Liver (tissue), 3 donors: ENCODE measurements around the gene AGPAT3.

ENCODE experiments used
- CTCF ChIP-seq: fragments of 150-350 bp; IDR thresholded peaks from 2 replicates; pipeline ENCODE4 v1.5.1; 2017; ENCODE audit warnings: improper control_type of control experiment, low read depth, low read length; ENCODE audit not compliant: missing input control
- GABPA ChIP-seq, 2 donors: IDR thresholded peaks in 1 of 2; conservative IDR thresholded peaks in 1 of 2; 2 replicates each; pipeline ENCODE4 v1.6.1; 2016; ENCODE audit warnings: antibody characterized with exemption in 2 of 2, mild to moderate bottlenecking in 1 of 2, moderate library complexity in 1 of 2
- HNF4G ChIP-seq: IDR thresholded peaks from 2 replicates; pipeline ENCODE4 v1.6.1; 2016; ENCODE audit warnings: antibody characterized with exemption
- JUND ChIP-seq, 2 donors: IDR thresholded peaks; 2 replicates each; pipeline ENCODE4 v1.6.1; 2016; ENCODE audit warnings: antibody characterized with exemption in 2 of 2
- RAD21 ChIP-seq, 2 donors: IDR thresholded peaks; 2 replicates each; pipeline ENCODE4 v1.6.1; 2016; ENCODE audit warnings: antibody characterized with exemption in 2 of 2, mild to moderate bottlenecking in 2 of 2
- REST ChIP-seq: IDR thresholded peaks from 2 replicates; pipeline ENCODE4 v1.6.1; 2016; ENCODE audit warnings: antibody characterized with exemption, mild to moderate bottlenecking
- RXRA ChIP-seq, 2 donors: IDR thresholded peaks; 2 replicates each; pipeline ENCODE4 v1.6.1; 2017 to 2018; ENCODE audit warnings: antibody characterized with exemption in 2 of 2, mild to moderate bottlenecking in 1 of 2
- SP1 ChIP-seq: IDR thresholded peaks from 2 replicates; pipeline ENCODE4 v1.6.1; 2018; ENCODE audit warnings: antibody characterized with exemption, mild to moderate bottlenecking
- YY1 ChIP-seq: IDR thresholded peaks from 2 replicates; pipeline ENCODE4 v1.6.1; 2016; ENCODE audit warnings: antibody characterized with exemption, mild to moderate bottlenecking
- ZBTB33 ChIP-seq: IDR thresholded peaks from 2 replicates; pipeline ENCODE4 v1.6.1; 2016; ENCODE audit warnings: antibody characterized with exemption
- TF ChIP-seq, protein P1 (sequence below): IDR thresholded peaks from 2 replicates; pipeline ENCODE4 v1.6.1; 2016; ENCODE audit warnings: antibody characterized with exemption
- TF ChIP-seq, protein P2 (sequence below): IDR thresholded peaks from 2 replicates; pipeline ENCODE4 v1.6.1; 2016; ENCODE audit warnings: antibody characterized with exemption
- donor health status: healthy.
- donor health status: healthy.

DNA sequence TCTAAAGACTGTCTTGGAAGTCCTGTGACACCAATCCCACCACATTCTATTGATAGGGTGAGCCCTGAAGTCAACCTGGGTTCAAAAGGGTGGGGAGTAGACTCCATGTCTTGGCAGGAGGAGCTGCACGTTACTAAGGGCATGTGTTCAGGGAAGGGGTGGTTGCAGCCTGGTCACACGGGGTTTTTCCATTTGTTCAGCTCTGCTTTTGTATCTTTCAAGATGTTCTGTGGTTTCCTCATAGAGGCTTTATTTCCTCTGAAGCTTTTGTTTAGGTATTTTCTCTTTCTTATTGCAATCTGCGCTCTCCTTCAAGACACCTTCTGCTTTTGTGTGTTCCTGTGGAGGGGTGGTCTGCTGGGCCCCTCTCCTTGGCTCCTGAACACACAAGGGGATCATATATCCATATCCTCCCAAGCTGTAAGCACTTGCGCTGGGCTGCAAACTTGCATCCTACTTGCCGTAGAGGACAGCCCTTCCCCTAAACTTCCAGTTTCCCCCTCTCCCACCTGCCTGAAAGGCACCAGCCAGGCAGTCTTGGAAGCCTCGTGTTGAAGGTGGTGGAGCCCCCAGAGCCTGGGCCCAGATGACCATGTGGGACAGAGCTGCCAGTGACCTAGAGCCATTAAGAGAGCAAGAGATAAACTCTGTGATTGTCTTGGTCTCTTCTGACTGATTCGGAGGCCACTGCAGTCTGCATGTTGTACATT, 84.6 kb downstream of the AGPAT3 start:
- no peak for TF ChIP-seq CTCF
- no peak for TF ChIP-seq JUND (IDR thresholded peaks at IDR 0.05)
- no peak for TF ChIP-seq YY1
- TF ChIP-seq RAD21 (IDR thresholded peaks at IDR 0.05): no peak
- no peak for TF ChIP-seq ZBTB33
- no peak for TF ChIP-seq GABPA (IDR thresholded peaks at IDR 0.05 in 1 of 2, conservative IDR thresholded peaks at IDR 0.05 in 1 of 2)
- TF ChIP-seq, protein P1, sequence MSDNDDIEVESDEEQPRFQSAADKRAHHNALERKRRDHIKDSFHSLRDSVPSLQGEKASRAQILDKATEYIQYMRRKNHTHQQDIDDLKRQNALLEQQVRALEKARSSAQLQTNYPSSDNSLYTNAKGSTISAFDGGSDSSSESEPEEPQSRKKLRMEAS: no peak
- no peak for TF ChIP-seq SP1
- no peak for TF ChIP-seq RXRA (IDR thresholded peaks at IDR 0.05)
- TF ChIP-seq, protein P2, sequence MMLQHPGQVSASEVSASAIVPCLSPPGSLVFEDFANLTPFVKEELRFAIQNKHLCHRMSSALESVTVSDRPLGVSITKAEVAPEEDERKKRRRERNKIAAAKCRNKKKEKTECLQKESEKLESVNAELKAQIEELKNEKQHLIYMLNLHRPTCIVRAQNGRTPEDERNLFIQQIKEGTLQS: no peak
- TF ChIP-seq REST: no peak
- TF ChIP-seq HNF4G: no peak
